ENCODE measurements around the gene CCL4L2. TPM values are rescaled to one million over a fixed set of nuclear protein-coding genes. Genes with fewer than 3 reads are reported as not detected.
"Not testable (repeated sequence)": the region's sequence is repeated elsewhere in the genome, so short reads cannot be mapped to it uniquely, and the experiment has no call there.

CCL4L2 gene
- total and polyA plus RNA-seq, 8 donors, result 0.25 to 4.3 (median 2.1) TPM; not detected in 4

- H3K27me3 ChIP-seq, result peaks cover 0 to 38% (median 0%) of the 10 kb centered on the region in 3 donors
- WGBS, 5 donors, result 3 to 8% (median 4%) methylated on average over 50 to 72 of the region's 76 CpGs
- H3K36me3 ChIP-seq, result no peaks in the 10 kb centered on the region
- peak; percentile 67 to 90 for DNase-seq
- peak overlapping the region; percentile 51 to 74 (median 64) for H3K4me3 ChIP-seq
- H3K9me3 ChIP-seq, result no peaks in the 10 kb centered on the region
- peaks cover 14 to 31% (median 22%) of the 10 kb centered on the region in 4 donors for H3K4me1 ChIP-seq
- intact Hi-C loops (cut with DNase I; ENCODE audit: low total_unique reads), result no loop called here
- peak overlapping the region; percentile 62 to 87 (median 65) for H3K27ac ChIP-seq
- no peak for TF ChIP-seq POLR2A (IDR thresholded peaks at IDR 0.05)
- TF ChIP-seq EP300 (IDR thresholded peaks at IDR 0.05), result no peak
- no peak for TF ChIP-seq POLR2AphosphoS5 (IDR thresholded peaks at IDR 0.05)
- TF ChIP-seq, protein P1, sequence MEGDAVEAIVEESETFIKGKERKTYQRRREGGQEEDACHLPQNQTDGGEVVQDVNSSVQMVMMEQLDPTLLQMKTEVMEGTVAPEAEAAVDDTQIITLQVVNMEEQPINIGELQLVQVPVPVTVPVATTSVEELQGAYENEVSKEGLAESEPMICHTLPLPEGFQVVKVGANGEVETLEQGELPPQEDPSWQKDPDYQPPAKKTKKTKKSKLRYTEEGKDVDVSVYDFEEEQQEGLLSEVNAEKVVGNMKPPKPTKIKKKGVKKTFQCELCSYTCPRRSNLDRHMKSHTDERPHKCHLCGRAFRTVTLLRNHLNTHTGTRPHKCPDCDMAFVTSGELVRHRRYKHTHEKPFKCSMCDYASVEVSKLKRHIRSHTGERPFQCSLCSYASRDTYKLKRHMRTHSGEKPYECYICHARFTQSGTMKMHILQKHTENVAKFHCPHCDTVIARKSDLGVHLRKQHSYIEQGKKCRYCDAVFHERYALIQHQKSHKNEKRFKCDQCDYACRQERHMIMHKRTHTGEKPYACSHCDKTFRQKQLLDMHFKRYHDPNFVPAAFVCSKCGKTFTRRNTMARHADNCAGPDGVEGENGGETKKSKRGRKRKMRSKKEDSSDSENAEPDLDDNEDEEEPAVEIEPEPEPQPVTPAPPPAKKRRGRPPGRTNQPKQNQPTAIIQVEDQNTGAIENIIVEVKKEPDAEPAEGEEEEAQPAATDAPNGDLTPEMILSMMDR (IDR thresholded peaks at IDR 0.05), result no peak
These were observed 27.6 kb upstream of the CCL4L2 start for GRCh38 chr17:36183001-36183971.

DNA sequence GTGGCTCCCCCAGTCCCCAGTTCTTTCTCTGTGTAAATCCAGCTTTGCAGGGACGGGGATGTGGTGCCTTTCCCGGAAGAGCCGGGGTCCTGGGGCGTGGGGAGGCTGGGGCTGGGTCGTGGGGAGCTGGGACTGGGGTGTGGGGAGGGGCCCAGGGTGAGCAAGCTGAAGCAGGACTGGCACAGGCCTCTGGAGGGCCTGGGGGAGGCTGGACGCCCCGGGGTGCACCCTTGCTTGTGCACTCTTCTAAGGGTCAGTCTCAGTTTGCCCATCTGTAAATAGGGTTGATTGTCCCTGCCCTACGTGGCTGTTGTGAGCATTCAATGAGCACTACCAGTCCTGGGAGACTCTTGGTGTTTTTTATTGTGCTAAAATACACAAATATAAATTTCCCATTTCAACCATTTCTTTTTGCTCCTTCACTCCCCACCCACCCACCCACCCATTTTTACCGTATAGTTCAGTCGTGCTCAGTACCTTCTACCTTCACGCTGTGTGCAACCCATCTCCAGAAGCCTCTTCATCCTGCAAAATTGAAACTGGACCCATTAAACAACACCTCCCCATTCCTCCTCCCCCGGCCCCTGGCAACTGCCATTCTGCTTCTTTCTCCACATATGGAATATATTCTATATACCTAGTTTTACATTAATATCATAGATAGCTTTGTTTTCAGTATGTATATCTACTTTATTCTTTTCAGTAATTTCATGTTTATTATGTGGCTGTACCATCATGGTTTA is 26.7 kb upstream of the CCL4L2 start:
- Histone ChIP-seq H3K27me3 (peaks cover 0 to 38% (median 0%) of the 10 kb centered on the region in 3 donors), H3K9me3 (no peaks in the 10 kb centered on the region), H3K4me1 (peaks cover 14 to 31% (median 22%) of the 10 kb centered on the region in 4 donors), H3K27ac (peak overlapping the region; percentile 62 to 87 (median 65)), H3K36me3 (no peaks in the 10 kb centered on the region), H3K4me3 (peak overlapping the region; percentile 51 to 74 (median 64))
- 77 to 86% (median 85%) methylated on average over 12 of the region's 12 CpGs for WGBS, 5 donors
- TF ChIP-seq POLR2A (IDR thresholded peaks at IDR 0.05), result no peak
- TF ChIP-seq EP300 (IDR thresholded peaks at IDR 0.05), result no peak
- no peak for TF ChIP-seq POLR2AphosphoS5 (IDR thresholded peaks at IDR 0.05)
- TF ChIP-seq, protein P1 (IDR thresholded peaks at IDR 0.05), result no peak
- DNase-seq, result no peak
- intact Hi-C loops (cut with DNase I; ENCODE audit: low total_unique reads), result no loop called here

GRCh38 chr17:36185416-36185815 is 25.4 kb upstream of the CCL4L2 start:
- no peak for DNase-seq
- TF ChIP-seq POLR2A (IDR thresholded peaks at IDR 0.05), result no peak
- no peak for TF ChIP-seq POLR2AphosphoS5 (IDR thresholded peaks at IDR 0.05)
- TF ChIP-seq, protein P1 (IDR thresholded peaks at IDR 0.05), result no peak
- TF ChIP-seq EP300 (IDR thresholded peaks at IDR 0.05), result no peak
- H3K36me3 ChIP-seq, result no peaks in the 10 kb centered on the region
- intact Hi-C loops (cut with DNase I; ENCODE audit: low total_unique reads), result no loop called here
- 16 to 37% (median 27%) methylated on average over 2 of the region's 2 CpGs for WGBS, 5 donors
- no peaks in the 10 kb centered on the region for H3K9me3 ChIP-seq
- H3K27me3 ChIP-seq, result peaks cover 0 to 38% (median 0%) of the 10 kb centered on the region in 3 donors
- H3K27ac ChIP-seq, result peak overlapping the region in 2 of 5 donors; percentile 19 to 73
- peaks cover 14 to 31% (median 22%) of the 10 kb centered on the region in 4 donors for H3K4me1 ChIP-seq
- H3K4me3 ChIP-seq, result no peak overlapping the region

GRCh38 chr17:36186810-36187763 is 23.8 kb upstream of the CCL4L2 start:
- peaks cover 14 to 35% (median 25%) of the 10 kb centered on the region in 4 donors for H3K4me1 ChIP-seq
- WGBS, 5 donors, result 72 to 80% (median 79%) methylated on average over 13 of the region's 13 CpGs
- H3K9me3 ChIP-seq; H3K36me3 ChIP-seq; intact Hi-C loops (cut with DNase I; ENCODE audit: low total_unique reads); DNase-seq; H3K4me3 ChIP-seq: not testable (repeated sequence)
- peaks cover 0 to 29% (median 0%) of the 10 kb centered on the region in 3 donors for H3K27me3 ChIP-seq
- peak overlapping the region in 4 of 5 donors; percentile 53 to 63 (median 60) for H3K27ac ChIP-seq

DNA sequence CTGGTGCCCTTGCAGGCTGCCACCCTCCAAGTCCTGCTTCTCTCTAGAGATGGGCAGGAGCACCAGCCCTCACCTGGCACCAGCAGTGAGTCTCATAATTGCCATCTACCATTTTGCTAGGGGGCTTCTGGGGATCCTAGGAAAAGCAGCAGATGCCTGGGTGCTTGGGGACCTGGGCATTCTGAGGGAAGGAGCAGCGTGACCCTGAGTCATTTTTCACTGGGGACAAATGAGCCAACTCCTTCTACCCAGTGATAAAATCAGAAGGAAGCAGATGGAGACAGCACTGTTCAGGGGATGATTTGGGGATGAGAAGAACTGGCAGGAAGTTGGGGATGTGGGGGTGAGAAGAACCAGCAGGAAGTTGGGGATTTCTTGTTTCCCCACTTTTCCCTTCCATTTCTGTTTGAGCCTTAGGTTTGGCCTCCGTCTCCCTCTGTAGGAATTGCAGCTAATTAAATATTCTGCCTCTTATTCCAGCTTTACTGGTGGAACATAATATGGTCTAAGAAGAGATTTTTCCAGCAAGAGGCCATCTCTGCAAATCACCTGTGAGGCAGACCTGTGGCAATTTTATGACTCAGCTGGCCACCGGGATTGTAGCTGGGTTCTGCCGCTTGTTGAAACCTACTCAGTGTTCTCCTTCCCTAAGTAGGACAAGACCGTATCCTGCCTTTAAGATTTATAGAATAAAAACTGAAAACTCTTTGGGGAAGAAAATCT is 22.8 kb upstream of the CCL4L2 start:
- Histone ChIP-seq H3K4me1 (peaks cover 6 to 31% (median 17%) of the 10 kb centered on the region in 4 donors), H3K27me3 (peaks cover 0 to 18% (median 0%) of the 10 kb centered on the region in 3 donors), H3K27ac (peak overlapping the region in 4 of 5 donors; percentile 53 to 63 (median 60))
- H3K4me3 ChIP-seq; H3K9me3 ChIP-seq; DNase-seq; intact Hi-C loops (cut with DNase I; ENCODE audit: low total_unique reads); H3K36me3 ChIP-seq: not testable (repeated sequence)
- 60 to 80% (median 65%) methylated on average over 5 of the region's 5 CpGs for WGBS, 5 donors

Measured in stomach (tissue), 9 donors.